Ramos (cell line): ENCODE data around the gene CPT1A.

Source experiments
- in situ Hi-C: fragments of 300-500 bp; cut with MboI; formaldehyde crosslinking; loops from one replicate; pipeline ENCODE4 v1.14.3; 2022; ENCODE audit warnings: low sequenced_read_pairs; ENCODE audit not compliant: unreplicated experiment

The CPT1A gene

GRCh38 chr11:68722143-68722542 is 119.6 kb downstream of the CPT1A start:
- in situ Hi-C loops: no loop called here

GRCh38 chr11:68721075-68721474 is 120.6 kb downstream of the CPT1A start:
- in situ Hi-C loops: no loop called here

- in situ Hi-C loops: no loop called here
Observed at GRCh38 chr11:68715456-68716122, 126.1 kb downstream of the CPT1A start.

GRCh38 chr11:68714060-68714856 is 127.5 kb downstream of the CPT1A start:
- in situ Hi-C loops: no loop called here

DNA sequence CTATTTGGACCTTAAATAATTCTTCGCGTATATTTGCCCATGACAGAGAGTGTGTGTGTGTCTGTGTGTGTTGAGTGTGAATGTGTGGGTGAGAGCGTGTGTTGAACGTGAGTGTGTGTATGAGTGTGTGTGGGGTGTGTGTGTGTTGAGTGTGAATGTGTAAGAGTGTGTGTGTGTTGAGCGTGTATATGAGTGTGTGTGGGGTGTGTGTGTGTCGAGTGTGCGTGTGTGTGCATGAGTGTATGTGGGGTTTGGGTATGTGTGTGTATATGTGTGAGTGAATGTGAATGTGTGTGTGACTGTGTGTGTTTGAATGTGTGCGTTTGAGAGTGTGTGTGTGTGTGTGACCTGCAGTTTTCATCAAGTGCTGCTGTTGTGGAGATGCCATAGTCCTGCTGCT is 130.6 kb downstream of the CPT1A start:
- in situ Hi-C loops: no loop called here

GRCh38 chr11:68710409-68710808 is 131.3 kb downstream of the CPT1A start:
- in situ Hi-C loops: no loop called here

DNA sequence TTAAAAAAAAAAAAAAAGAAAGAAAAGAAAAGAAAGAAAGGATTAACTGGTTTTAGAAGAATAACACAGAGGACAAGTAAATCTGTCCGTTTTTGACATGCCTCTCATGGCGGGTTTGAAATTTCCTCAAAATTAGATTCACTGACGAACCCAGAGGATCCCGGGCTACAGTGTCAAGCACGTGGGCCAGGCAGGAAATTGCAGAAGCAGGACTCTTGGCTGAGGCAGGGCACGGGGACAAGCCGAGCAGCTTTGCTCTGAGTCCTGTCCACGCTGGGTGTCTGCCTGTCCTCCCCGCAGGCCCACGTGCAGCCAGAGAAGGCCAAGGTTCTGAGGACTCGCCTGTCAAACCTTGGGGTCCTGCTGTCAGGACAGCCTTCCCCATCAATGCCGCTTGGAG is 132.7 kb downstream of the CPT1A start:
- in situ Hi-C loops: no loop called here

- in situ Hi-C loops: no loop called here
Observed at GRCh38 chr11:68707527-68707926, 134.2 kb downstream of the CPT1A start.

GRCh38 chr11:68704887-68705286 is 136.8 kb downstream of the CPT1A start:
- in situ Hi-C loops: no loop called here
